Hematopoietic multipotent progenitor cell treated with erythropoietin and hydrocortisone succinate and interleukin-3 and kit ligand, for 8 days (in vitro differentiated cells): Measurements from ENCODE around the gene NXPH1.

Experiments used
- DNase-seq: peaks from one replicate; pipeline ENCODE4 v3.0.0-alpha.2; 2015

NXPH1 gene

DNA sequence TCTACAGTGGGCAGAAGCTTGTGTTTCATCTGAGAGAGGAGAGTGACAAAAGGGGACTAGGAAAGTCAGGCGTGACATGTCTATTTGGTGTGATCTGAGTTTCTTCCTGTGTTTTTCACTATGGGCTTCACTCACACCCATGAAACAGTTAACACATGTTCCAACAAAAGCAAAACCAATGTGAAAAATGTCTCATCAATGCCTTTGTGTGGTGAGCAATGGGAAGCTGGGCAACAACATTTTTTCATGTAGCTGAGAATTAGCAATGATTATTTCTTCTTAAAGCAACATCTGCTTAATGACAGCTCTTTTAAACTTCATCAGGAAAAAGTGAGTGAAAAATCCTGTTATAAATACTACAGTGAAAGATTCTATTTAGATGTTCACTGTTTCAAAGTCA, 76.2 kb downstream of the NXPH1 start:
- DNase-seq = no peak

DNA sequence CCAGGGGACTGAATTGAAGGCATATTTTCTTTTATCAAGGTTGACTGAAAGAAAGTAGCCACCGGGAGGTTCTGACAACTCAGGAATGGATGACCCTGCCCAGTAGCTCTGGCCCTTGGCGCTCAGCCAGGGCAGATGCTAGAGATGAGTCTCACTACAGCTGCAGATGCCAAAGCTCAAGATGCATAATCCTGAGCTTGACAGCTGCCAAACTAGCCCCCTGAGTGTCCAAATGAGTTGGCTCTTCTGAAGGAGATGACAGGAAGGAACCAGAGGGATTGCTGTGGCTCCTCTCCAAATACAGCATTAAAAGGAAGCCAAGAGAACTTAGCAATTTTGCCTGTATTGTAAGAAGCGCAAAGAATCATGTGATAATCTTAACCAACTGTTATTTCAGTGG, 78.4 kb downstream of the NXPH1 start:
- no peak for DNase-seq

DNA sequence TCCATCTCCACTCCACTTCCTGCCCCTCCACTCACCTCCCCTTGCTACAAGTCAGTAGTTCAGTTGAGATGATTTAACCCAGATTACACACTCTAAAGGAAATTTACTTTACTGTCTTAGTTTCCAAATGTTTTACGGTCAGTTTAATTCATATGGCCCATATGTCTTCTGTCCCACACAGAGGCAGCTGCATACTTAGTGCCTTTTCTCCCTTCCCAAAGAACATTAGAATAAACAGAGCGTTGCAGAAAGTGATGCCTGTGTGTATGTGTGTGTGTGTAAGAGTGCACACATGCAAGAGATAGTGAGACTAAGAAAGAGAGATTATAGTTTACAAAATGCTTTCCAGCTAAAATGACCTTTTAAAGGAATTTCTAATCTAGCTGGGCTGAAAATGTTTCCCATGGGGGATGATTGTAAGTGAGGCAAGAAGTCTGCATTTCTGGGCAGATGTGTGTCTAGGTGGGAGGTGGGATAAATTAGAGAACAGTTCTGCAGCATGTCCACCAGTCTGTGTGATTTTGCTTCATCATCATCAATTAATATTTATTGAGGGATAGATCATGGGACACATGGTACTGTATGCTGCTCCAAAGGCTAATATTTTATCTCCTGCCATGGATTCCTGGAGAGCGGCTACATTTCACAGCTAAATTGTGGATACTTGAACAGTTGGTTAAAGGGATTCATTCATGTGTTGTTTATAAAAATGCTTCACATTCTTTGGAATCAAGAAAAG, 81.5 kb downstream of the NXPH1 start:
- no peak for DNase-seq

DNA sequence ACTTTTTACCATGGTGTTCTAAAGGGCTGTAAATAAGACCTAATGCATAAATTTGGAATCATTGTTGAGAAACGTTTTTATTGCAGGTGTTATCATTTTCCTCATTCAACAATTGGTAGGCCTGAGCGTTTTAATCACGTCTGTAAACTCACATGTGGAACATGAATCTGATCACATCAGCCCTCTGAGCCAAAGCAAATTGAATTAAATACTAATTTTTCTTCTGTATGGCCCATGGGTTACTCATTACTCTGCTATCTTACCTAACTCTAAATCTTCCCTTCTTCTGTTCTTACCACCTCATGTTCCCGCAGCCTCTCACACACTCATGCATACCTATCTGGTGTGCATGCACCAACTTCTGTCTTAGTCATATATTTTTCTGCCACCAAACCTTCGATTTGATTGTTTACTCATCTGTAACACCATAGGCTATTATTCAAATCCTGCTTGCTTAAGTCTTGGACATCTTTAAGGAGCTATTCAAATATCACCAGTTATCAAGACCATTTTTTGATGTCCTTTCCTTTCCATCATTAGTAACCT, 82.3 kb downstream of the NXPH1 start:
- no peak for DNase-seq

DNA sequence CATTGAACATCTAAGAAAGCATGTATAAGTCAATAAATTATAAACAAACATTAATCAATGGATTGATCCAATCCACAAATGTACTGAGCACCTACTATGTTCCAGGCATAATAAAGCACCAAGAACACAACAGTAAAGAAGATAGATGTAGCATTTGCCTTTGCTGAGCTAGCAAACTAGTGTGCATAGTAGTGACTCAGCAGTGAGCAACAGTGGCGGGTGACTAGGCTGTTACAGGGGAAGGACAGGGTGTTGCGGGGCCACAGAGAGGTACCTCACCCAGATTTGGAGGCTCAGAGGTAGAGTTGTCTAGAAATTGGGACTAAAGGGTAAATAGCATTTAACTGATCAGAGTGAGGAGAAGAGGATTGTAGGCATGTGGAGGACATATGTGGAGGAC, 83.6 kb downstream of the NXPH1 start:
- DNase-seq = no peak

DNA sequence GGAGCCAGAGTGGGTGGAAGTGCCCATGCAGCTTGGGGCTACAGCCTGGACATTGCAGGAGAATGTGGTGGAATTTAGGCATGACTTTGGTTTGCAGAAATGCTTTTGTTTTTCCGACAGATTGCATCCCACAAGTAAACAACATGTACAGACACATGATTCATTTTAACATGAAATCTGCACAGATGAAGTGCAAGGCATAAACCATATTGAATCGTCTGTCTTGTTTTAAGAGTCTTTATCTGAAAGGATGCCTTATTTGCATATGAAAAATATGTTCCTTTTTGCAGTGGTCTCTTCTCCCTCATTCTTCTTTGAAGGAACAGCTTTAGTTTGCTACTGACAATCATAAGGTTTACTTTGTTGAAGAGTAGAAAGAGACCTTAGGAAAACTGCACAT, 94.9 kb downstream of the NXPH1 start:
- DNase-seq = no peak

DNA sequence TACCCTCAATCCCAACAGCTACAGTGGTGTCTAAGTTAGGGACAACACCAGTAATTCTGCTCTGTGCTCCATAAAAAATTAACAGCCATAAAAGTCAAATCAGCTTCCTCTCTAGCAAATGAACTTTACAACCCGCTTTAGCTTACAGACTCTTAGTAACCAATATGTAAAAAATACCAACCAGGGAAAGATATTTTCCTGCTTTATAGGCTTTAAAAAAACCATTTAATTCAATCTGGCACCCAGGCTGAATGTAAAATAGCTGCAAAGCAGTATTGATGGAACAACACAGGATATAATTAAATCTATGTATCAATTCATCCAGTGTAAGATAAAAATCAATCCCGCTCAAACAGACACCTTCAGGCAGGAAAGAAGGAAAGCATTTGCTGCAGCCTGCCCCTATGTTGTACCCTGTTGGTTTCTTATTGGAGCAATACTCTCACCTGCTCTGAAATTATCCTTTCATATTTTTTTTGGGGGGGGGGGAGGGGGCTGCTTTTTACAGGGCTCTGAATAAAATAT, 98.6 kb downstream of the NXPH1 start:
- DNase-seq = no peak

DNA sequence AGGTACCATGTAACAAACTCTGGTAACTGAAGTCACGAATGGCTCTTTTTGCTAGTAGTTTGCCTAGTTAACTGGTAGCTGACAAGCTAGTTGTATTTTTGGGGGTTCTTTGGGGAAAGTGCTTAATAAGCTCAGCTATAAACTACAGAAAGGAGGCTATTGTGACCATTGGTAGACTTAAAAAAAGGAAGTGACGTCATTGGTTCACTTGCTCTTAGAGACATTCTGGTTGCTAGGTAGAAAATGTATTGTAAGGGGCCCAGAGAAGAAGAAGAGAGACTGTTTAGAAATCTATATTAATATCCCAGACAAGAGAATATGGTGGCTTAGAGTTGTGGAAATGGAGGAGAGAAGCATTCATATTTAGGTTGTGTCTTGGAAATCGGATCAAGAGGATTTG, 103.0 kb downstream of the NXPH1 start:
- no peak for DNase-seq

DNA sequence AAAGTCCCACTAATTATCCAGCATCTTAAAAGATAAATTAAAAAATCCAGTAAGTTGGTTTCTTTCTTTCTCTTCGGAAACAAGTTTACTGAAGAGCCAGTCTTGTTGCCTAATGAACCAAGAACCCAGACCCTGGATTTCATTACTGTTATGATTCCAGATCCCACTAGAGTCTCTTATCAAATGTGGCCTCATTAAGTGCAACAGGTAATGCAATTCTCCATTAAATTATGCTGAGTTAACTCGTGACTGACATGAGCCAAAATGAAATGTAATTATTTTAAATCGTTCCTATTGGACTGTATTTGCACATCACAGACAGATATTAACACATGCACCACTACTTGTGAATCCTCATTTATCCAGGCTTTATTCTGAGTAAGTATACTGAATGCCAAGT, 115.6 kb downstream of the NXPH1 start:
- DNase-seq = no peak

DNA sequence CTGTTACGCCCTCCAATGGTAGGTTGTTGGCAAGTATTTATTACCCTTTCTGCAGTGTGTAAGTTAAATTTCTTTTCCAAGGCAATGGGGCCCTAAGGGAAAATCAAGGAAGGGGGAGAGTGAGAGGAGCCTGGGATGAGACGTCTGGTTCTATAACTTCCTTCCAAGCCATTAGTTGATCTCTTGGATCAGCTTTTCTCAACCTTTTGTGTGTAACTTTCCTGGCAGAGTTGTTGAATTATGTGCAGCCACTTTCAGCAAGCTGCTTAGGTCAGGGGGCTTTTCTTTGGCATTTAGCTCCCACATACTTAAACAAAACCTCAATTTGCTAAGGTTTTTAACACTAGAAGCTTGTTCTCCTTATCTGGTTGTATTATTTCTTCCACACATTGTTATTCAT, 127.1 kb downstream of the NXPH1 start:
- DNase-seq = no peak

DNA sequence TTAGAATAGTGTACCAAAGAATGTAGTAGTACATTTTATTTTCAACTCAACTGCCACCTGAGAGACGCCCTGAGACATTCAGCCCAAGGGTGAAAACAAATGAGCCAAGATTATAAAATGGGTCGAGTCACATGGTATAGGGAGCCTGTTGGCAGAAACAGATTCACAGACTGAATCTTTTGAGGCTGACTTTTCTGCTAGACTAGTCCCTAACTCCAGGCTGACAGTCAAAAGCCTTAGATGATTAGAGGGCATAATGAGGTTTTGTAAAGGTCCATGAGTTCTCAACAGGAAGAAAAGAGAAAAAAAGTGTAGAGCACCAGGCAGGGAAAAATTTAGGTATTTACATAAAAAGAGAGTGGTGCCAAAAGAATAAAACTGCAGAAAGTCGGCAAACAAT, 128.0 kb downstream of the NXPH1 start:
- DNase-seq = no peak

DNA sequence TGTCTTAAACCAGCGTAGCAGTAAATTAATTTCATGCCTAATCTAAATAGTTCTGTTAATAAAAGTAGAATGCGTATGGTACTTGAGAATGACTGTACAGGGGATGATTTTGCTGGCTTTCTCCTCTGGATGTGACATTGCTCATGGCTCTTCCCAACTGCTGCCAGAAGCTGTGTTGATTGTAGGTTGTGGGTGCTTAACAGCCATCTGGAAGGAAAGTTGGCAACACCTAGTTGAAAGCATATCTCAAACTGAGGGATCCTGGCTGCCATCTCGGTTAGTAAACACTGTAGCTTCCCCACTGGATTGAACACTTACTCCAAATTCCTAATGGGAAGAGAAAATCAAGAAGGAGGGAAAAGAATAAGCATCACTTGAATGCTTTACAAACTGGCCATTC, 130.9 kb downstream of the NXPH1 start:
- DNase-seq = no peak

DNA sequence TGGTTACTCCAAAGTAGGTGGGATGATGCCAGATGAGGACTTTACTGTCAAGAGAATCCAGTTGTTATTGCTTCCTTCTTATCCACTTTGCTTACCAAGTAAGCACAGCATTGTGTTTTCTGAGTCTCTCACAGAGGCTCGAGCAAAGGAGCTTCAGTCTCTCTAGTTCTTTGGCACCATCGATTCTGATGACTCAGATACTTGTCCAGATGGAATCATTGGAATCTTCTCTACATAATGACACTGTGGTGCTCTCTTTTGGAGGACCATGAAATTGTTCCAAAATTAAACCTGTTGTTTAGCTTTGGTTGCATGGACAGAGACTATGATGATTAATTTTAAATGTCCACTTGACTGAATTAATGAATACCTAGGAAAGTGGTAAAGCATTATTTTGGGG, 132.6 kb downstream of the NXPH1 start:
- DNase-seq = no peak

DNA sequence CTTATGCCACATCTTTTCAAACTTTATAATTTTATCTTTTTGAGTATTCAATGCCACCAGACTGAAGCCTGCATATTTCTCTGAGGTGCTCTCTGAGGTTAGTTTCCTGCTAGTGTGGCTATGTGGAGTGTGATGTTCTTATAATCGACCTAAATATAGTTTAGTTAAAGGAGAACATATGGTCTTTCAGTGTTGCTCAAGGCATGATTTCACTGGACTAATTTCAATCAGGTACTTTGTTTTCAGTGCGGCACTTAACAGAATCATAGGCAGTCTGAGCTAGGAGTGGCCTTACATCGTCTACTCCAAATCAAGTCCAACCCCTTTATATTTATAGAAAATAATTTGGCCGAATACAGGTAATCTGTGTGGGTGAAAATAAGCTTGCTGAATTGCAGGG, 134.2 kb downstream of the NXPH1 start:
- DNase-seq = no peak

DNA sequence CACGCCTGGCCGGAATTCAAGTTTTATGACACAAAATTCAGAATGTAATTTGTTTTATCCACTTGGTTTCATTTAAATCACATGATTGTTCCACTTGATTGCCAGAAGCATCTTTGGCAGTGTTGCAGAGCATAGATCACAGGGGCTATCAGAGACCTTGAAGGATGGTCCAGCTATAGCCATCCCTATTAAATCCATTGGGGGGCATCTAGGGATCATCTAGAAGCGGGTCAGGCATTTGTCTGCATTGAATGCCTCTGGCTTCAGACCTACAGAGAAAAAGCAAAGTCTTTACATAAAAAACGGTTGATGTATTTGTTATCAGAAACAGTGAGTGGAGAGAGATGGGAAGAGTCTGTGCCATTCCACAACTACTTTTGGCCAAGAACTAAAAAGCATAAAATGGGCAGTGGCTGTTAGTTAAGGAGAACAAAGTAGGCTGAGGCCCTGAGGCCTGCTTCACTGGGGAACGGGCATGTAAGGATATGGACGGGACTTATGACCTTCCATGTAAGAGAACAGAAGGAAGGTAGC, 146.3 kb downstream of the NXPH1 start:
- DNase-seq = no peak

DNA sequence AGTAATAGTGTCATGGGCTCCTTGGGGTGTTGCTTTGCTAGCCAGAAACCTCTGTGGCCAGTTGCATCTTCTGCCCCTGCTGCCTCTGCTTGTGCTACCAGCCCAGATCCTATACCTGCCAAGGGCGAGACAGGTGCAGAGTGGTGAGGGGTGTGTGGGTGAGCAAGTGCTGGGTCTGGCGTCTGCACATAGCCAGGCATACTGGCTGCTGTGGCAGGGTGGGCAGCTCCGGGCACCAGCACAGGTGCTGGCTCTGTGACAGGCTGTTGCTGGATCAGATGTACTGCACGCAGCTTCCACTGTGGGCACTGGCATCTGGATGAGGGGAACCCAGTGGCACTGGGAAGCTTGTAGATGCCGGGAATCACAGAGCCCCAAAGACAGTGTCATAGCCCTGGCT, 148.4 kb downstream of the NXPH1 start:
- no peak for DNase-seq

DNA sequence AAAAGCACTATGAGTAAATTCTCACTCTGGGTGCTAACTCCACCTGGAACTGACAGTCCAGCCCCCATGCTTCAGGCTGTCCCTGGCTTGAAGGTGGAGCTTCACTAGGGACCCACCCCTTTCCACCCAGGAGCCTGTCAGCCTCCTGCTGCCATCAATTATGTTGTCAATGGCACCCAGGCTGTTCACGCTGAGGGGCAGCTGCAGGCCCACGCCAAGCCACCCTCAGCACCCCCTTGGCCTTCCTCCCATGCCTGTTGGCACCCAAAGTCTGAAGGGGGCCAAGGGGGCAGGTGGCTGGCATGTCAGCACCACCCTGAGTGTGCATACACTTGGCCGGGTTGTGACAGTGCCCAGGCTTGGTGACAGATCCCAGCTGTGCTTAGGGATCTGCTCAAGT, 149.3 kb downstream of the NXPH1 start:
- no peak for DNase-seq

DNA sequence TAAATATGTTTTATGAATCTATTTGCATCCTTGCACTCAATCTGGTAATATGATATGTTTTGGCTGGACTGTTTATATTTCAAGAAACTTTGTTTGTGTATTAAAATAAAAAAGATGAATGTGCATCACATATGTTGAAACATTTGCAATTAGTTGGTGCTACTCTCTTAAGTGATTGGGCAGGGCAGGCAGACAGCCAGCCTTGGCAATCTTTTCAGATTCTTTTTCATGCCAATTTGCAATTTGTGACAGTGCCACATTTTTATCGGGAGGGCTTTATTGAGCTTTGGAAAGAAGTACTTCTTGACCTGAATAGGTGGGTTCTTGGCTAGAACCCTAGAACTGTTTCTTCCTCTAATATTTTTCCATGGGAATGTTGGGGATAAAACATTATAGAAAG, 152.2 kb downstream of the NXPH1 start:
- no peak for DNase-seq

DNA sequence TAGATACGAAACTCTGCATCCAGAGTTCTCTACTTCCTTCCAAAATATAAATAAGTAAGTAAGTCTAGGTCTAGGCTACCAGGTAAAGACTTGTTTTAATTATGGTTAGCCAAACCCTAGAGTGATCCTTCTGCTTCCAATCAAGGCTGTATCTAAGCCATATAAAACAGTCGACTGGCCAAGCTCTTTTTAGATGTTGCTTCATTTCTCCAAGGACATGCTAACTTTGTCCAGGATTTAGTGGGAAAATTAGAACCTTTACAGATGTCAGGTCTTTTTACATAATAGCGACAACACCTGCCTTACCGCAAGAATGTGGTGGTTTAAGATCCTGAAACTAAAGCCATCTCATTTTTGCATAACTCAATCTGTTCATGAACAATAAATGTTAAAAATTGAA, 156.8 kb downstream of the NXPH1 start:
- no peak for DNase-seq

DNA sequence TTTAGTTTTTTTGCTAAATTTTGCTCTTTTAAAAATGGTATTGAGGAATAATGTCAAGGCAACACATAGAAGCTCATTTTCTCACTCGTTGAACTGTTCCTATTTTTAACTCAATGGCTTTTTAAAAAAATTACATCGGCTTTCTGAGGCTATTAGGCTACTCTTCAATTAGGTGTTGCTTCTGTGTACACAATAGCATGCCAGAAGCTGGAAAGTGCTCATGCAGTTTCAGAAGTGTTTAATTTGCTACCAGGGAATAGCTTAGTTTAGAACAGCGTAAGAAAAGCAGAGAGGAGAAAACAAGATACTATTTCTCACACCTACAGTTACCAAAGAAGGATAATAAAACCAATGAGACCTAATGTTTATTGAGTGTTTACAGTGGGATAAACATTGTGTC, 157.4 kb downstream of the NXPH1 start:
- no peak for DNase-seq

DNA sequence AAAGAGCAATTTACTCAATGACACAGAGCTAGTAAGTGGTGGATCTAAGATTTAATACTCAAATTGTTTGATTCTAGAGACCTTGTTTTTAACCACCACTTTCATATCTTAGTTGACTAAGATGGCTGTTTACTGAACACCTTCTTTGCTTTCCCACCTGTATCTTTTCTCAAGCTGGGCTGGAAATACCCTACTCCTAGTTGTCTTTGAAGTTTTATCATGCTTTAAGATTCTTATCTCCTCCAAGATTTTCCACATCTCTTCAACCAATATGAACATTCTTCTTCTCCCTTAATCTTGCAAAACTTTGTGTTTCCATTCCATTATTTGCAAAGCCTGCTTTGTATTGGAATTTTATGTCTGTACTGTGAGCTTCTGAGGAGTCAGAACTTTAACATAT, 157.9 kb downstream of the NXPH1 start:
- DNase-seq = no peak

DNA sequence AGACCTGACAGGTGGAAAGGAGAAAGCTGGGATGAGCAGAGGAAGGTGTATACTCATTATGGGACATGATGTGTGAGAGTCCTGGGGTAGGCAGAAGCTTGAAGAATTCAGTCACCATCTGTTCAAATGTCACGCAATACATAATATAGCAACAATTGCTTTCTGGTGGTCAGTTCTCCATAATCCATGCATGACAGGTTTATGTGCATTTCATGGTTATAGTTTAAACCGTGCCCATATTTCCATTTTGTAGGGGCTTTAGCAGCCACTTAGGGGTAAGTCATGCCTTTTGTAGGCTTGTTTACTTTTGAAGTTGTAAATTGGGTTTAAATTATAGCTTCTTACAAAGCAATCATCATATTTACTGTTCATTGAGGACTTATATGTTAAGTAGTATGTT, 158.8 kb downstream of the NXPH1 start:
- DNase-seq = no peak

DNA sequence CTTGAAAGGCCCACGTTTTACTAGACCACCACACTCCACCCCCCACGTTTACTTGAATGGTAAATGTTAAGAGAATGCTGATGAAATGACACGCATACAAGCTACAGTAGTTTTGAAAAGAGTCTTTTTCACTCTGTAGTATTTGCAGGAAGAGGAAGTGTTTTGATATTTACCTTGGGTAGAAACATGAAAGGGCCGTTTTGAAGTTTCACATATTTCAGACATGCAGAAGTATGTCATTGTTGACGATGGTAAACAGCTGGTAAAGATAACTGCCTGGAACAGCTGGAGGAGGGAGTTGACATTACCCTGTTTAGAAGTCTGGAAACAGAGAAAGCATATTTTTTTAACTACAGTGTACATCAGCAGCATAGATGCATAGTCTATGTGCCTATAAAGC, 160.7 kb downstream of the NXPH1 start:
- DNase-seq = no peak

DNA sequence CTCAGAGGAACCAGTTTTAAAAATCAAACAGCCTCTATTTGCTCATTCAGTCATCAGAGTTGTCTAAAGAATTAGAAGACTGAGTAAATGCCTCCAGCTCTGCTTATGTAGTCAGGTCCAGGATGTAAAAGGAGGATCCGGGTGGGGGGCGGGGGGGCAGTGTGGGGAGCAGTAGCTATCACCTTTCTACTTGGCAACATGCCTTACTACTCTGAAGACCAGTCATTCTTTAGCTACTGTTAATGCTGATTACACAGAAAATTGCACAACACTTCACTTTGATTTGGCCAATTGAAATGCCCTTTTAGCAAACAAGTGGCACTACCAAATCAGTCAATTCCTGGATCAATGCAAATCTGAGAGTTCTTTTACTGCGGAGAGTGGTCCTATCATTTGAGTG, 164.2 kb downstream of the NXPH1 start:
- no peak for DNase-seq

DNA sequence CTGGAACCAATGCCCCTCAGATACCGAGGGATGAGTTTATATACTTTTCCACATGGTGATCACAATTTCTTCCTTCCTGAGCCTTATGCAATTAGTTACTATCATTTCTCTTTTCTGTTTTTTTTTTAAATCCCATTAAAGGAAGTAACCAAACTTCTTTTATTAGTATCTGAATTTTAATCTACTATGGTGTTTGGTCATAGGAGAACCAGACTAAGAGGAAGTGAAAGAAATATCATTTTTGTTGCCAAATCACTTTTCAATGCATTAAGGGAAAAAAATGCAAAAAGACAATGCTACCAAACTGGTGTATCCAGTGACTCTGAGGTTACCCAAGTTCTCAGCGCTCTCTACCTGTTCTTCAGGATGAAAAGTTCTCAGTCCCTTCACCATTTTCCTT, 167.7 kb downstream of the NXPH1 start:
- no peak for DNase-seq
